HEK293 (cell line): ENCODE data around the gene SH2D2A.

Experiments
- CTCF ChIA-PET: fragments of 350-600 bp; formaldehyde crosslinking; extraction: SDS; loops from one replicate; lab custom pipeline; 2021; ENCODE audit warnings: antibody characterized with exemption; lab: Yijun Ruan, JAX
- POLR2A ChIA-PET: fragments of 300-600 bp; formaldehyde crosslinking; extraction: SDS; loops from one replicate; lab custom pipeline; 2020; ENCODE audit warnings: antibody characterized with exemption, inconsistent platforms; lab: Yijun Ruan, JAX
- H3K27ac ChIP-seq: fragments of 200-500 bp; sonication (Bioruptor generic); 2 replicates; pipeline ENCODE4 v1.5.1; 2014; ENCODE audit warnings: low read depth, low read length, control low read depth, inconsistent platforms; ENCODE audit errors: extremely low read depth
- H3K36me3 ChIP-seq, 2 experiments: fragments of 200-500 bp in 1 of 2; sonication (Bioruptor generic) in 1 of 2; 1 replicate in 1 of 2; 2 replicates in 1 of 2; pipeline ENCODE4 v1.5.1; 2014 to 2017; ENCODE audit warnings: inconsistent platforms in 2 of 2, low read length in 2 of 2; ENCODE audit not compliant: control insufficient read depth in 2 of 2, insufficient read depth in 1 of 2
- H3K4me1 ChIP-seq: fragments of 200-500 bp; sonication (Bioruptor generic); 2 replicates; pipeline ENCODE4 v1.5.1; 2014; ENCODE audit warnings: mild to moderate bottlenecking, low read length, inconsistent platforms; ENCODE audit not compliant: control insufficient read depth, insufficient read depth
- H3K4me3 ChIP-seq: 2 replicates; pipeline ENCODE4 v1.5.1; 2011; ENCODE audit warnings: low read depth, mild to moderate bottlenecking, control low read depth, low read length, moderate library complexity
- H3K9me3 ChIP-seq: fragments of 200-500 bp; sonication (Bioruptor generic); 2 replicates; pipeline ENCODE4 v1.5.1; 2014; ENCODE audit warnings: low read depth, low read length, inconsistent platforms; ENCODE audit not compliant: control insufficient read depth, insufficient read depth
- GLI4 ChIP-seq: fragments of 450-650 bp; formaldehyde crosslinking; IDR thresholded peaks from 2 replicates; pipeline ENCODE4 v1.5.1; 2016; ENCODE audit warnings: missing biosample characterization, missing genetic modification characterization
- MYNN ChIP-seq: fragments of 450-650 bp; formaldehyde crosslinking; IDR thresholded peaks from 2 replicates; pipeline ENCODE4 v1.5.1; 2016; ENCODE audit warnings: missing biosample characterization, missing genetic modification characterization, borderline replicate concordance
- ZBTB17 ChIP-seq: fragments of 450-650 bp; formaldehyde crosslinking; IDR thresholded peaks from 2 replicates; pipeline ENCODE4 v1.5.1; 2016; ENCODE audit warnings: missing biosample characterization, missing genetic modification characterization
- ZIC2 ChIP-seq: fragments of 450-650 bp; formaldehyde crosslinking; IDR thresholded peaks from 2 replicates; pipeline ENCODE4 v1.5.1; 2016; ENCODE audit warnings: missing biosample characterization, missing genetic modification characterization
- ZNF133 ChIP-seq: fragments of 450-650 bp; formaldehyde crosslinking; IDR thresholded peaks from 2 replicates; pipeline ENCODE4 v1.5.1; 2016; ENCODE audit warnings: missing biosample characterization, missing genetic modification characterization
- ZNF16 ChIP-seq: fragments of 450-650 bp; formaldehyde crosslinking; IDR thresholded peaks from 2 replicates; pipeline ENCODE4 v1.5.1; 2016; ENCODE audit warnings: low read depth, missing biosample characterization, missing genetic modification characterization
- ZNF239 ChIP-seq: fragments of 450-650 bp; formaldehyde crosslinking; IDR thresholded peaks from 2 replicates; pipeline ENCODE4 v1.5.1; 2016; ENCODE audit warnings: missing biosample characterization, missing genetic modification characterization
- ZNF426 ChIP-seq: fragments of 450-650 bp; formaldehyde crosslinking; IDR thresholded peaks from 2 replicates; pipeline ENCODE4 v1.5.1; 2017; ENCODE audit warnings: missing biosample characterization, missing genetic modification characterization, mild to moderate bottlenecking, inconsistent platforms, moderate library complexity
- ZNF514 ChIP-seq: fragments of 450-650 bp; formaldehyde crosslinking; IDR thresholded peaks from 2 replicates; pipeline ENCODE4 v1.5.1; 2016; ENCODE audit warnings: missing biosample characterization, missing genetic modification characterization
- ZNF548 ChIP-seq: fragments of 450-650 bp; formaldehyde crosslinking; IDR thresholded peaks from 2 replicates; pipeline ENCODE4 v1.5.1; 2016; ENCODE audit warnings: missing biosample characterization, missing genetic modification characterization
- ZNF600 ChIP-seq: fragments of 450-650 bp; formaldehyde crosslinking; IDR thresholded peaks from 2 replicates; pipeline ENCODE4 v1.5.1; 2016; ENCODE audit warnings: missing biosample characterization, missing genetic modification characterization
- ZNF660 ChIP-seq: fragments of 450-650 bp; IDR thresholded peaks from 2 replicates; pipeline ENCODE4 v1.5.1; 2018; ENCODE audit warnings: missing biosample characterization, mild to moderate bottlenecking, missing genetic modification characterization
- ZNF664 ChIP-seq: fragments of 450-650 bp; formaldehyde crosslinking; IDR thresholded peaks from 2 replicates; pipeline ENCODE4 v1.5.1; 2016; ENCODE audit warnings: missing biosample characterization, missing genetic modification characterization
- ZNF677 ChIP-seq: fragments of 450-650 bp; IDR thresholded peaks from 2 replicates; pipeline ENCODE4 v1.5.0; 2018; ENCODE audit warnings: missing biosample characterization, mild to moderate bottlenecking, missing genetic modification characterization, moderate library complexity
- TF ChIP-seq, protein P1 (sequence below): fragments of 450-650 bp; formaldehyde crosslinking; conservative IDR thresholded peaks from 2 replicates; pipeline ENCODE4 v1.5.1; 2016; ENCODE audit warnings: low read depth, missing biosample characterization, missing genetic modification characterization
- TF ChIP-seq, protein P2 (sequence below): fragments of 450-650 bp; formaldehyde crosslinking; IDR thresholded peaks from 2 replicates; pipeline ENCODE4 v1.5.1; 2016; ENCODE audit warnings: missing biosample characterization, missing genetic modification characterization
- TF ChIP-seq, protein P3 (sequence below): fragments of 450-650 bp; IDR thresholded peaks from 2 replicates; pipeline ENCODE4 v1.5.1; 2018; ENCODE audit warnings: missing biosample characterization, missing genetic modification characterization
- TF ChIP-seq, protein P4 (sequence below): fragments of 450-650 bp; formaldehyde crosslinking; IDR thresholded peaks from 2 replicates; pipeline ENCODE4 v1.5.1; 2016; ENCODE audit warnings: missing biosample characterization, missing genetic modification characterization

Gene SH2D2A

DNA sequence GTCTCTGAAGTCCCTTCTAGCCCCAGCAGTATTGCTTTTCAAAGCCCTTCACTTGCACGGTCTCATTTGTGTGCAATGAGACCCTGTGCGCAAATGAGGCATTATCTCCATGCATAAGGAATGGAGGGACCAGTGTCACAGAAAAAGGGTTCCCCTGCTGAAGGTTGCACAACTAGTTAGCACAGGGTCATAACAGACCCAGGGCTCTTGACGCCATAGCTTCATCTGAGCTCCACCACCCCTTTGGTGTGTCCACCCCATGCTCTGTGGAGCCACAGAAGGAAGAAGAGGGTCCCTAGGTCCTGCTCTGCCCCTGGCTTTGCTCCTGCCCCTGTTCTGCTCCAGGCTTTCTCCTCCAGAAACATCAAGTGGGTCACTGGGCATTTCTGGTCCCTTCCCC, 12.6 kb downstream of the SH2D2A start:
- POLR2A ChIA-PET = no interaction called here
- Histone ChIP-seq H3K27ac (no peak overlapping the region), H3K9me3 (no peaks in the 10 kb centered on the region), H3K4me1 (no peaks in the 10 kb centered on the region), H3K36me3 (peaks cover 0 to 41% of the 10 kb centered on the region in 2 experiments; a peak in 2 of 3 replicates), H3K4me3 (no peak overlapping the region)
- CTCF ChIA-PET = interaction anchor here (1.0 to 1.8 kb wide), 3 partner anchors 10 to 85 kb away, joined by 4 to 6 read pairs (median 4); no protein-coding TSS in a partner anchor
- no peak for TF ChIP-seq GLI4 (tag by site-specific recombination)
- 0 out of 2 replicates have a peak, but pooled peaks have one; percentile 9 for TF ChIP-seq ZNF600 (tag by site-specific recombination)
- TF ChIP-seq, protein P1, sequence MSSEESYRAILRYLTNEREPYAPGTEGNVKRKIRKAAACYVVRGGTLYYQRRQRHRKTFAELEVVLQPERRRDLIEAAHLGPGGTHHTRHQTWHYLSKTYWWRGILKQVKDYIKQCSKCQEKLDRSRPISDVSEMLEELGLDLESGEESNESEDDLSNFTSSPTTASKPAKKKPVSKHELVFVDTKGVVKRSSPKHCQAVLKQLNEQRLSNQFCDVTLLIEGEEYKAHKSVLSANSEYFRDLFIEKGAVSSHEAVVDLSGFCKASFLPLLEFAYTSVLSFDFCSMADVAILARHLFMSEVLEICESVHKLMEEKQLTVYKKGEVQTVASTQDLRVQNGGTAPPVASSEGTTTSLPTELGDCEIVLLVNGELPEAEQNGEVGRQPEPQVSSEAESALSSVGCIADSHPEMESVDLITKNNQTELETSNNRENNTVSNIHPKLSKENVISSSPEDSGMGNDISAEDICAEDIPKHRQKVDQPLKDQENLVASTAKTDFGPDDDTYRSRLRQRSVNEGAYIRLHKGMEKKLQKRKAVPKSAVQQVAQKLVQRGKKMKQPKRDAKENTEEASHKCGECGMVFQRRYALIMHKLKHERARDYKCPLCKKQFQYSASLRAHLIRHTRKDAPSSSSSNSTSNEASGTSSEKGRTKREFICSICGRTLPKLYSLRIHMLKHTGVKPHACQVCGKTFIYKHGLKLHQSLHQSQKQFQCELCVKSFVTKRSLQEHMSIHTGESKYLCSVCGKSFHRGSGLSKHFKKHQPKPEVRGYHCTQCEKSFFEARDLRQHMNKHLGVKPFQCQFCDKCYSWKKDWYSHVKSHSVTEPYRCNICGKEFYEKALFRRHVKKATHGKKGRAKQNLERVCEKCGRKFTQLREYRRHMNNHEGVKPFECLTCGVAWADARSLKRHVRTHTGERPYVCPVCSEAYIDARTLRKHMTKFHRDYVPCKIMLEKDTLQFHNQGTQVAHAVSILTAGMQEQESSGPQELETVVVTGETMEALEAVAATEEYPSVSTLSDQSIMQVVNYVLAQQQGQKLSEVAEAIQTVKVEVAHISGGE (tag by site-specific recombination) = peak; percentile 87
- TF ChIP-seq ZBTB17 = no peak

DNA sequence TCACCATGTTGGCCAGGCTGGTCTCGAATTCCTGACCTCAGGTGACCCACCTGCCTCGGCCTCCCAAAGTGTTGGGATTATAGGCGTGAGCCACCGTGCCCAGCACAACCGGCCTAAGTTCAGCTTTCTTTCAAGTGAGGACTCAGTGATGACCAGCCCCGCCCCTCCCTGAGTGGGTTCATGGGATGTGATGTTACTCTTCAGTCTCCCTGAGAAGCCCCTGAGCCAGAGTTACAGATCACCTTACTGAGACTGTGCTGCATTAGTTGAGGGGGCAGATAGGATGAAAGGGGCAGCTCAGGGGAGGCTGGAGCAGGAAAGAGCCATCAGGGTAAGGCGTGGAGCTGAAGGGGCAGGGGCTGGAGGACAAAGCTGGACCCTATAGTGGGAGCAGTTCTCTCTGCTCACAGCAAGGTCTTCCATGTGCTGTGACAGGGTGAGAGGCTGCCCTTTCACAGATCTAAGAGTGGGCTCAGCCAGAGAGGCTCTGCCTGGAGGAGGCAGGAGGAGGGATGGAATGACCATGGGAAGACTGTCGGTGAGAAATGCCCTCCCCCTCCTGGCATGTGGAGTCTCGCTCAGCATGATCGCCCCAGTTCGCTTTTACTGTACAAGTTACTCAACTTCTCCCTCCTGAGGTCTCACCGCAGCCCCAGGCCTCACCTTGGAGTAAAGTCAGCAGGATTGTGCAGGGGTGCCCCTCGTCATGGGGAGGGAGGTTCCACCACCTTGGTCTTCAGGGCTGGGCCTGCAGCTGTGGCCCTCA, 13.4 kb downstream of the SH2D2A start:
- Histone ChIP-seq H3K9me3 (no peaks in the 10 kb centered on the region), H3K27ac (no peak overlapping the region), H3K36me3 (peaks cover under 1 to 48% of the 10 kb centered on the region in 2 experiments)
- ChIA-PET POLR2A (no interaction called here), CTCF (interaction anchor here (0.6 to 1.8 kb wide), 6 partner anchors 35 to 125 kb away, joined by 3 to 13 read pairs (median 4); partner anchors contain the start of gene NTRK1)
- TF ChIP-seq ZNF660 (tag by site-specific recombination) = no peak
- TF ChIP-seq ZNF16 (tag by site-specific recombination) = no peak
- TF ChIP-seq ZNF239 (tag by site-specific recombination) = no peak
- TF ChIP-seq ZIC2 (tag by site-specific recombination) = peak; percentile 86
- TF ChIP-seq ZNF426 (tag by site-specific recombination) = no peak
- TF ChIP-seq ZNF677 = no peak
- TF ChIP-seq, protein P2, sequence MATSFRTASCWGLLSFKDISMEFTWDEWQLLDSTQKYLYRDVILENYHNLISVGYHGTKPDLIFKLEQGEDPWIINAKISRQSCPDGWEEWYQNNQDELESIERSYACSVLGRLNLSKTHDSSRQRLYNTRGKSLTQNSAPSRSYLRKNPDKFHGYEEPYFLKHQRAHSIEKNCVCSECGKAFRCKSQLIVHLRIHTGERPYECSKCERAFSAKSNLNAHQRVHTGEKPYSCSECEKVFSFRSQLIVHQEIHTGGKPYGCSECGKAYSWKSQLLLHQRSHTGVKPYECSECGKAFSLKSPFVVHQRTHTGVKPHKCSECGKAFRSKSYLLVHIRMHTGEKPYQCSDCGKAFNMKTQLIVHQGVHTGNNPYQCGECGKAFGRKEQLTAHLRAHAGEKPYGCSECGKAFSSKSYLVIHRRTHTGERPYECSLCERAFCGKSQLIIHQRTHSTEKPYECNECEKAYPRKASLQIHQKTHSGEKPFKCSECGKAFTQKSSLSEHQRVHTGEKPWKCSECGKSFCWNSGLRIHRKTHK (tag by site-specific recombination) = no peak
- no peak for TF ChIP-seq MYNN (tag by site-specific recombination)
- TF ChIP-seq ZNF514 (tag by site-specific recombination) = no peak
- TF ChIP-seq, all 188 proteins: peak for 1
- Histone ChIP-seq H3K4me1 (no peaks in the 10 kb centered on the region), H3K4me3 (no peak overlapping the region)

DNA sequence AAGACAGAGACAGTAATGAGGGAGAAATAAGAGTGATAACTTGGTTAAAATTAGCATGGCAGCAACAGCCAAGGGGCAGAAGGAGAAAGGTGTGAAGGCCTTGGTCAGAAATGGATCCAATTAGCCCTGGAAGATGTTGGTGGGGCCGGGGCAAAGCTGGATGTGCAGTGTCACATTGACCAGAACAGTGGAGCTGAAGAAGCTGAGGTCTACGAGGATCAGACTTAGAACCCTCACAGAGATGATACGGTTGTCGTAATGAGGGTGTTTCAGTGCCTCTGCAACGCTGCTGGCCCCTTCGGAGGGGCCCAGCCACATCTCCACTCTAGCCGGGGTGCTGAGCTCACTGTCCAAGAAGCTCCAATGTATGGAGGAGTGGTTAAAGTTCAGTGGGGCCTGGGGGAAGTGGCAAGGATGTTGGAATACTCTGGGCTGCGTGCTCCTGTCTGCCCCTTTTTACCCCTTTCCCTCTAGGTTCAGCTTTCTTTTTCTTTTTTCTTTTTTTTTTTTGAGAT, 14.2 kb downstream of the SH2D2A start:
- no peaks in the 10 kb centered on the region for H3K9me3 ChIP-seq
- H3K4me1 ChIP-seq = no peaks in the 10 kb centered on the region
- no peak overlapping the region for H3K4me3 ChIP-seq
- ChIA-PET POLR2A (no interaction called here), CTCF (interaction anchor here (0.6 to 1.8 kb wide), 9 partner anchors 11 to 125 kb away, joined by 3 to 13 read pairs (median 5); partner anchors contain the start of gene NTRK1)
- H3K27ac ChIP-seq = no peak overlapping the region
- peaks cover 9 to 56% of the 10 kb centered on the region in 2 experiments for H3K36me3 ChIP-seq
- TF ChIP-seq ZNF664 (tag by site-specific recombination) = no peak
- no peak for TF ChIP-seq ZNF548 (tag by site-specific recombination)
- TF ChIP-seq, protein P3, sequence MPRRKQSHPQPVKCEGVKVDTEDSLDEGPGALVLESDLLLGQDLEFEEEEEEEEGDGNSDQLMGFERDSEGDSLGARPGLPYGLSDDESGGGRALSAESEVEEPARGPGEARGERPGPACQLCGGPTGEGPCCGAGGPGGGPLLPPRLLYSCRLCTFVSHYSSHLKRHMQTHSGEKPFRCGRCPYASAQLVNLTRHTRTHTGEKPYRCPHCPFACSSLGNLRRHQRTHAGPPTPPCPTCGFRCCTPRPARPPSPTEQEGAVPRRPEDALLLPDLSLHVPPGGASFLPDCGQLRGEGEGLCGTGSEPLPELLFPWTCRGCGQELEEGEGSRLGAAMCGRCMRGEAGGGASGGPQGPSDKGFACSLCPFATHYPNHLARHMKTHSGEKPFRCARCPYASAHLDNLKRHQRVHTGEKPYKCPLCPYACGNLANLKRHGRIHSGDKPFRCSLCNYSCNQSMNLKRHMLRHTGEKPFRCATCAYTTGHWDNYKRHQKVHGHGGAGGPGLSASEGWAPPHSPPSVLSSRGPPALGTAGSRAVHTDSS (tag by site-specific recombination) = no peak
- no peak for TF ChIP-seq ZNF133 (tag by site-specific recombination)
- TF ChIP-seq, protein P4, sequence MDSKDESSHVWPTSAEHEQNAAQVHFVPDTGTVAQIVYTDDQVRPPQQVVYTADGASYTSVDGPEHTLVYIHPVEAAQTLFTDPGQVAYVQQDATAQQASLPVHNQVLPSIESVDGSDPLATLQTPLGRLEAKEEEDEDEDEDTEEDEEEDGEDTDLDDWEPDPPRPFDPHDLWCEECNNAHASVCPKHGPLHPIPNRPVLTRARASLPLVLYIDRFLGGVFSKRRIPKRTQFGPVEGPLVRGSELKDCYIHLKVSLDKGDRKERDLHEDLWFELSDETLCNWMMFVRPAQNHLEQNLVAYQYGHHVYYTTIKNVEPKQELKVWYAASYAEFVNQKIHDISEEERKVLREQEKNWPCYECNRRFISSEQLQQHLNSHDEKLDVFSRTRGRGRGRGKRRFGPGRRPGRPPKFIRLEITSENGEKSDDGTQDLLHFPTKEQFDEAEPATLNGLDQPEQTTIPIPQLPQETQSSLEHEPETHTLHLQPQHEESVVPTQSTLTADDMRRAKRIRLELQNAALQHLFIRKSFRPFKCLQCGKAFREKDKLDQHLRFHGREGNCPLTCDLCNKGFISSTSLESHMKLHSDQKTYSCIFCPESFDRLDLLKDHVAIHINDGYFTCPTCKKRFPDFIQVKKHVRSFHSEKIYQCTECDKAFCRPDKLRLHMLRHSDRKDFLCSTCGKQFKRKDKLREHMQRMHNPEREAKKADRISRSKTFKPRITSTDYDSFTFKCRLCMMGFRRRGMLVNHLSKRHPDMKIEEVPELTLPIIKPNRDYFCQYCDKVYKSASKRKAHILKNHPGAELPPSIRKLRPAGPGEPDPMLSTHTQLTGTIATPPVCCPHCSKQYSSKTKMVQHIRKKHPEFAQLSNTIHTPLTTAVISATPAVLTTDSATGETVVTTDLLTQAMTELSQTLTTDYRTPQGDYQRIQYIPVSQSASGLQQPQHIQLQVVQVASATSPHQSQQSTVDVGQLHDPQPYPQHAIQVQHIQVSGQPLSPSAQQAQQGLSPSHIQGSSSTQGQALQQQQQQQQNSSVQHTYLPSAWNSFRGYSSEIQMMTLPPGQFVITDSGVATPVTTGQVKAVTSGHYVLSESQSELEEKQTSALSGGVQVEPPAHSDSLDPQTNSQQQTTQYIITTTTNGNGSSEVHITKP (tag by site-specific recombination) = no peak
